ENCODE data around the gene PLA2G2C.

Gene PLA2G2C

DNA sequence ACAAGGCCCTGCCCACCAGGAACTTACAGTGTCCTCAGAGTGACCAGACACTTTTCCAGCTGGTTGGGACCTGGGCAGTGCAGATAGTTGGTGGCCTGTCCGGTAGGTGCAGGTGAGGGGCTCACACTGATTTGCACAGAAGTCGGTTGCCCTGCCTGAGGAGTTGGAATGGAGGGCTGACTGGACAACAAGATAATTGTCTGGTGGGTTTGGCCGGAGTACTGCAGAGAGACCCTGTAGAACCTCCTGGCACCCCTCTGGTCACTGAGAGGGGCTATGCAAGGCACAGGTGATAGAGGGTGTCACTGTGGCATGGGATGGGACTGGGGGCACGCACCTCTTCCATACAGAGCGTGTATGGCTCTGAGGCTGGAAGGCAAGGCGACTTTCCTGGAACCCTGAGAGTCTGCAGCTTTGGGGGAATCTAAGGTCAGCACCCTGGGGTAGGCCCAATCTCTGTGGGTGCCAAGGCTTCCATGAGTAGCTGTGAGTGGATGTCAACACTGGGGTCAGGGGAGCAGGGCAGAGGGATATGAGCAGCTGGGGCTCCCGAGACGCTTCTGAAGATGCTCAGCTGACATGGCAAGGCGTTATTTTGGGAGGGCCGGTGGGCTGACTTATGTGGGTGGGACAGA, 59.4 kb downstream of the PLA2G2C start:
- DNase-seq (ENCODE audit: low spot score), result no peak

DNA sequence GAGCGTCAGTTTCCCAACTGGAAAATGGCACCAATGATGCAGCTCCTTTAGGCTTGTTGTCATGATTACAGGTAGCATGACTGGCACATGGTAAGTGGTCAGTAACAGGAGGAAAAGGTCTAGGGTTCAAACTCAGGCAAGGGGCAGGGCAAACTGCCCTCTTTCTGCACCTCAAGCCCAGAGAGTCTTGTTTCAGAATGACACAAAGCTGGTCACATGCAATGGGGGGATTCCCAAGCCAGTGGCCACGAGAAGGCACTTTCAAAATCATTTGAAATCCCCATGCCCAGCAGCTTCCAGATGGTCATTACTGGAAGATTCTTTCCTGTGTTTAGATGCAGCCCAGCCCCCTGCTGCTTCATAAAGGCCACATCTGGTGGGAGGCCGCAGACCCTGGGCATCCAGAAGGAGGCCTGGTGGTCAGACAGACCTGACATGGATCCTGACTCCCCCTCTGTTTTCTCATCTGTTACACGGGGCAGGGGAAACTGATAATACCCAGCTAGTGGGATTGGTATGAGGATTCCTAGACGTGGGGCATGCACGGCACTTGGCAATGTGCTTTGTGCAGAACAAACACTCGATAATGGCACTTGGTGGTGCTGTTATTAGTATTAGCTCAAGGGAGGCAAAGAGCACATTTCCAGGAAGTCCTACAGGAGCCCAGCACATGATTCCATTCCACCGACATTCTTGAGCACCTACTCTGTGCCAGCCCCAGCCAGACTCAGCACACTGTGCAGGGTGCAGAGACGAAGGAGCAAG, 60.1 kb downstream of the PLA2G2C start:
- no peak for DNase-seq (ENCODE audit: low spot score)

DNA sequence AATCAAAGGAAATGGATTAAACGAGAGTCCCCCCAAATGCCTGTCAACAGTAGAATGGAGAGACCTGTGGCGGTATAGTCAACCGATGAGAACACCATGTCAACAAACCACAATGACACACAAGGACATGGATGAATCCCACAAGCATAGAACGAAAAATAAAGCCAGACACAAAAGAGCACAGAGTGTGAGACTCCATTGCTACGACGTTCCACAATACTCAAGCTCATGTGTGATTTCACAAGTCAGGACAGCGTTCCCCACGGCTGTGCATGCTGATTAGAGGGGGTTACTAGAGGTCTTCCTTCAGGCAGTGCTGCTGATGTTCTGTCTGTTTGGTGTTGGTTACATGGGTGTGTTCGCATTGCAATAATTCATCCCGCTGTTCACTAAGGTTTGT, 61.2 kb downstream of the PLA2G2C start:
- no peak for DNase-seq (ENCODE audit: low spot score)

DNA sequence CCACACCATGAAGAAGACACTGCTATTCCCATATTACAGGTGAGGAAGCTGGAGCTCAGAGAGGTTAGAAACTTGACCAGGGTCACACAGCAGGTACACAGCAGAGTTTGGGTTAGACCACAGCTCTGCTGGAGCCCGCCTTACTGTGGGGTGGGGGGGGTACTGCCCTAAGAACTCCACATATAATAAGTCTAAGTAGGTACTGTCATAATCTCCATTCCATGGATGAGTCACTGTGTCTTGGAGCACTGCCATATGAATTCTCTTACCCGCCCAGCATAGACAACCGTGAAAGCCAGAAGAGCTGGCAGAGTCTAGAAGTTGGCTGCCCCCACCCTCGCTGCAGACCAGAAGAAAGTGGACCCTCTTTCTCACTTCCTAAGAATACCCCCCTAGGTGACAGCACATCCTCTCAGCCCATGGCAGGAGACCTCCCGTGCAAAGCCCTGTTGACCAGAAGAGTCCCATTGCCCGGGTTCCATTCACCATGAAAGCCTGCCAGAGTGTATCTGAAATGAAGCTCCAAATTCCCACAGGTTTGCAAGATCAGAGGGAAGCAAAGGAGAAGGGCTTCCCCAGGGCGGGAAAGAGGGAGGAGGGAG, 61.8 kb downstream of the PLA2G2C start:
- no peak for DNase-seq (ENCODE audit: low spot score)

DNA sequence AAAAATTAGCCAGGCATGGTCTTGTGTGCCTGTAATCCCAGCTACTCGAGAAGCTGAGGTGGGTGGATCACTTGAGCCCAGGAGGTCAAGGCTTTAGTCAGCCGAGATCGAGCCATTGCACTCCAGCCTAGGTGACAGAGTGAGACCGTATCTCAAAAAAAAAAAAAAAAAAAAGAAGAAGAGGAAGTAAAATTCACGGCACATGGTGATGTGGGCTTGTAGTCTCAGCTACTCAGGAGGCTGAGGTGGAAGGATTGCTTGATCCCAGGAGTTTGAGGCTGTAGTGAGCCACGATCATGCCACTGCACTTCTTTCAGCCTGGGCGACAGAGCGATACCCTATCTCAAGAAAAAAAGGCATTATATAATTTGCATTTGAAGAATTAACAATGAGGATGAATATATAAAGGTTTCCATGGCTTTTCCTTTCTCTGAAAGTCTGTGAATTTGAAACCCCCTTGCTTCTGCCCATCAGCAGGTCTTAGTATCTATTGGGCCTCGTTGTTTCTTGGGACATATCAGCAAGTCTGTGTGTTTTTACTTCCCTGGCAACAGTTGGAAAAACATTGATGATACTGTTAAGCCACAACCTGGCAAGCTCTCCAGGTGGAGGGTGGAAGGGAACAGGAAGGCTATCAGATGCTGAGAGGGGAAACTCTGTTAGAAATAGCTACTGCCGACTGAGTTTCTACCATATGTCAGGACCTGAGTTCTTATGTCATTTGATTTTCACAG, 62.4 kb downstream of the PLA2G2C start:
- no peak for DNase-seq (ENCODE audit: low spot score)

DNA sequence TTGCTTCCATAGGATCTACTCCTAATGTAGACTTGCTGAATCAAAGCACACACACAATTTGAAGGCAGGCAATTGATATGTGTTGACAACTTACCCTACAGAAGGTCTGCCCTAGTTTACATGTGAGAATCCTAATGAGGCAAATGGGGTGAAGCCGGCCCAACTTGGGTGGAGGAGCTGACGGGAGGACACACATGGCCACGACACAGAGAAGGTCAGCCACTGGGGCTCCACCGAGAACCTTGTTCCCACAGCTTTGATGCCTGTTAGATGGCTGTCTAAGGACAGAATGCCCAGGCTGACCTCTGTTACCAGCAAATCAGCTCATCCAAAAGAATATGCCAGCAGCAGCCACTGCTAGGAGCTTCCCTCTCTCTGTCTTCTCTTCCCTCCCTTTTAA, 65.5 kb downstream of the PLA2G2C start:
- DNase-seq (ENCODE audit: low spot score), result no peak

DNA sequence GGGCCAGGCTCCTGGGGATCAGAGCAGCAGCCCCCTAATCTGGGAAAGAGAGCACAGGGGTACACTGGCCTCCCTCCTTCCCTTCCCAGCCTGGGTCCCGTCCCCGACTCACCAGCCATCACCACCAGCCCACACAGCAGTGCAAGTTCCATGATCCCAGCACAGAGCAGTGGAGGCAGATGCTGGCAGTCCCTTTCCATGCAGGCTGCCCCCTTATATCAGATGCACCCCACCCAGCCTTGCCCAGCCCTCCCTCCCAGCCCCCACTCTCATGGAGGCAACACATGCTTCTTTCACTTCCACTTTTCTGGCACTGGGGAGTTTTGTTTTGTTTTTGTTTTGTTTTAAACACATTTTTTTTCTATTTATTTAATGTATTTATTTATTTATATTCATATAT, 67.0 kb downstream of the PLA2G2C start, which contains the start of gene PLA2G2D:
TSS of gene PLA2G2D (minus strand) at position 190 of the 400 bp plus-strand sequence. CDS start at position 152, 38 bp downstream.
- DNase-seq (ENCODE audit: low spot score), result no peak

DNA sequence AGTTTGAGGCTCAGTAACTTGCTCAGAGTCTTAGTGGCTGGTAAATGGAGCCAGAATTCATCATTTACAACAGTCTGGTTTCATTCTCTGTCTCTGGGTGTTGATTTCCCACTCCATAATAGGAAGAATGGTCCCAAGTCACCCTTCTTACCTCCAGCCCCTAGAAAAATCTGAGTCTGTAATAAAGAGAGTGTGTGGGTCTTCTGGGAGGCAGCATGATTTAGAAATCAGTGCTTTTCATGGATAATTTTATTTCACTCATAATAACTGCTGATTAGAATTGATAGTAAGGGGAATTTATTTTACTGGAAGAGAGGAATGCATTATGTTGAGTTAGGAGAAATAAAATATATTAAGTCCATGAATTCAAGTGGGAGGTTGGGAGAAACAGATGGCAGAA, 69.1 kb downstream of the PLA2G2C start:
- no peak for DNase-seq (ENCODE audit: low spot score)

DNA sequence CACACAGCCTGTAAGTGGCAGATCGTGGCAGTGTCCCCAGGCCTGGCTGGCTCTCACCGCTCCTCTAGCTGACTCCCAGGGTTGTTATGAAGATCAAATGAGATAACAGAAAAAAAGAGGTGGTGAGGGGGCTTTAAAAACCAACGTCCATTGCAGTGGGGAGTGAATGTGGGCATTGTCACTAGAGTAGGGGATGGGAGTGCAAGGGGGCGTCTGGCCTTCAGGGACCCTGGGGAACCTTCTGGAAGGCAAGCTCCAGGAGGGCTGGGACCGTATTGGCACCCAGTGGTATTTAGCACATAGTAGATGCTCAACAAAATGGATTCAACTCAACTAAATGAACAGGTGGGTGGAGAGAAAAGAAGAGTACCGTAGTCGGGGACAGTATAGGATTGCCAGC, 70.4 kb downstream of the PLA2G2C start:
- DNase-seq (ENCODE audit: low spot score), result no peak

DNA sequence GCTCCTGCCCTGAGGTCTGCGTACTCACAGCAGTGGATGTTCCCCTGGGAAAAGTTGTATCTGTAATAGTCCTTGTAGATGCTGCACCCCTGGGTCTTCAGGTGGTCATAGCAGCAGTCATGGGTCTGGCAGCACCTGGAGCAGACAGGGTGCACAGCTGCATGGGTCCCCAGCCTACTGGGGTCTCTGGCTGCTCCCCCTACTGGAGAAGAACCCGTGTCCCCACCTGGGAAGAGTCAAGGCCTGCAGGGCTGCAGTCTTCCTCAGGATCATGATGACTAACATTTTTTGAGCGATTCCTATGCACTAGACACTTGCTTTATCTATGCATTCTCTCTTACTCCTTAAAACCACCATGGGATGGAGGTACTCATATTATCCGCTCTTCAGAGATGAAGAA, 70.8 kb downstream of the PLA2G2C start:
- no peak for DNase-seq (ENCODE audit: low spot score)

DNA sequence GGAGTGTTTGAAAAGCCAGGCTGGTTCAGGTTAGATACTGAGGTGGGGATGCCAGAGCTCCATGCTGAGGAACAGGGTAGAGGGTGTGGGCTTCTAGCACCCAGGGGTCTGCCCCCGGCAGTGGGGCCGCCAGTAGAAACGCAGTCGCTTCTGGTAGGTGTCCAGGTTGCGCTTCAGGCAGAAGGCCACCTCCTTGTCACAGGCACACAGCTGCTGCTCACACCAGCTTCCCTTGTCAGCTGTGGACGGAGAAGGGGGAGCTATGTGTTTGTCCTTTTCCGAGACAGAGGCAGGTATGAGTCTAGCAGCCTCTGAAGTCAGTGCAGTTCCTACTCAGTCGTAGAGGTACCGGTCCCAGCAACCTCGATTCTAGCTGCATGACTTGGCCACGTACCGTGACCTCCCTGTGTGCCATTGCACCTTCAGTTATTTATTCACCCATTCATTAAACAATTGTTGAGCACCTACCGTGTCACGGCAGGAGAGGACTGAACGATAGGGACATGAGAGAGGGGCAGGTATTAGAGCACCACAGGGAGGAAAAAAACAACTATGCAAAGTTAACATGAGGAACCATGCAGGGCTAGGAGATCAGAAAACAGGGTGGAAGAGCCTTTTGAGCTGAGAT, 72.2 kb downstream of the PLA2G2C start:
- no peak for DNase-seq (ENCODE audit: low spot score)

Measured in HuH-7 (cell line).